H1 (cell line): ENCODE data around the gene RELA. TPM values are rescaled to one million over a fixed set of nuclear protein-coding genes. Genes with fewer than 3 reads are reported as not detected.

Source experiments
- CTCF ChIA-PET: fragments of 300-600 bp; sonication (Branson Sonifier 250); formaldehyde crosslinking; loops from one replicate; lab custom pipeline; 2021; ENCODE audit not compliant: partially characterized antibody; lab: Charles Lee
- POLR2A ChIA-PET: fragments of 300-600 bp; sonication (Branson Sonifier 250); formaldehyde crosslinking; loops from one replicate; lab custom pipeline; 2021; ENCODE audit warnings: inconsistent platforms; ENCODE audit not compliant: partially characterized antibody; lab: Charles Lee
- DNase-seq, 2 experiments: peaks; one replicate each; pipeline versions ENCODE4 v3.0.0 to v3.0.0-alpha.2; 2010 to 2022; ENCODE audit warnings: low spot score in 2 of 2, low read depth in 1 of 2, mixed read lengths in 1 of 2
- FAIRE-seq: peaks from 2 replicates; lab custom pipeline; 2011; peaks lifted over from hg19 to GRCh38; lab: Jason Lieb, UNC
- H2AFZ ChIP-seq: 2 replicates; pipeline ENCODE4 v1.8.1; 2012; ENCODE audit warnings: low read length, inconsistent platforms
- H2AK5ac ChIP-seq: 2 replicates; pipeline ENCODE4 v1.6.1; 2013; ENCODE audit warnings: low read depth, low read length
- H2BK120ac ChIP-seq: replicated peaks from 2 replicates; pipeline ENCODE3; 2013; ENCODE audit warnings: low read depth, low read length, inconsistent platforms
- H2BK12ac ChIP-seq: 2 replicates; pipeline ENCODE4 v1.6.1; 2013; ENCODE audit warnings: low read depth, low read length
- H2BK15ac ChIP-seq: 2 replicates; pipeline ENCODE4 v1.6.1; 2013; ENCODE audit warnings: low read length
- H2BK20ac ChIP-seq: 2 replicates; pipeline ENCODE4 v1.6.1; 2013; ENCODE audit warnings: low read length
- H2BK5ac ChIP-seq: 2 replicates; pipeline ENCODE4 v1.6.1; 2013; ENCODE audit warnings: low read depth, low read length
- H3K14ac ChIP-seq: 2 replicates; pipeline ENCODE4 v1.6.1; 2013; ENCODE audit warnings: inconsistent platforms; ENCODE audit not compliant: insufficient read length
- H3K18ac ChIP-seq: 2 replicates; pipeline ENCODE4 v1.6.1; 2013; ENCODE audit warnings: low read length; ENCODE audit errors: extremely low read depth
- H3K23ac ChIP-seq: 2 replicates; pipeline ENCODE4 v1.6.1; 2013; ENCODE audit warnings: inconsistent platforms; ENCODE audit not compliant: insufficient read length
- H3K23me2 ChIP-seq: 2 replicates; pipeline ENCODE4 v1.6.1; 2013; ENCODE audit warnings: low read depth, low read length
- H3K27ac ChIP-seq: 2 replicates; pipeline ENCODE4 v1.6.1; 2011; ENCODE audit warnings: low read depth, low read length, inconsistent platforms
- H3K27me3 ChIP-seq, 4 experiments: replicated peaks in 1 of 4; 1 replicate in 1 of 4; 2 replicates in 3 of 4; pipeline versions ENCODE4 v1.6.1 to v1.8.1; 2011 to 2013; ENCODE audit warnings: low read length in 3 of 4, mild to moderate bottlenecking in 3 of 4, inconsistent platforms in 2 of 4, mixed read lengths in 2 of 4, moderate library complexity in 1 of 4; ENCODE audit not compliant: control insufficient read depth in 3 of 4, insufficient read depth in 3 of 4; ENCODE audit errors: extremely low read depth in 1 of 4
- H3K36me3 ChIP-seq, 4 experiments: 2 replicates each; pipeline versions ENCODE4 v1.6.1 to v1.8.1; 2011 to 2013; ENCODE audit warnings: mild to moderate bottlenecking in 4 of 4, low read length in 3 of 4, moderate library complexity in 2 of 4, control low read depth in 1 of 4, inconsistent platforms in 1 of 4; ENCODE audit not compliant: insufficient read depth in 4 of 4, control insufficient read depth in 2 of 4
- H3K4ac ChIP-seq: replicated peaks from 2 replicates; pipeline ENCODE3; 2013; ENCODE audit warnings: low read length, low read depth, mixed read lengths, inconsistent platforms; ENCODE audit not compliant: insufficient read length
- H3K4me1 ChIP-seq, 4 experiments: replicated peaks in 1 of 4; 1 replicate in 1 of 4; 2 replicates in 3 of 4; pipeline versions ENCODE4 v1.6.1 to v1.8.1; 2011 to 2013; ENCODE audit warnings: low read length in 3 of 4, inconsistent platforms in 2 of 4, mixed read lengths in 1 of 4; ENCODE audit not compliant: insufficient read depth in 4 of 4, control insufficient read depth in 3 of 4
- H3K4me2 ChIP-seq, 2 experiments: 2 replicates each; pipeline versions ENCODE4 v1.6.1 to v1.8.1; 2011 to 2013; ENCODE audit warnings: low read depth in 2 of 2, low read length in 2 of 2, control low read depth in 1 of 2, inconsistent platforms in 1 of 2, mild to moderate bottlenecking in 1 of 2; ENCODE audit not compliant: insufficient read depth in 1 of 2
- H3K4me3 ChIP-seq, 4 experiments: fragments of 200-600, 300-600 bp in 1 of 4; sonication (generic), shearing (Covaris generic), sonication (Bioruptor Twin) in 1 of 4; 2 replicates each; pipeline versions ENCODE4 v1.5.1 to v1.8.1; 2011 to 2016; ENCODE audit warnings: low read length in 4 of 4, low read depth in 3 of 4, control low read depth in 2 of 4, inconsistent platforms in 2 of 4, mild to moderate bottlenecking in 2 of 4, mixed read lengths in 1 of 4, moderate library complexity in 1 of 4; ENCODE audit not compliant: insufficient read depth in 2 of 4; ENCODE audit errors: extremely low read depth in 1 of 4
- H3K56ac ChIP-seq: replicated peaks from 2 replicates; pipeline ENCODE3; 2013; ENCODE audit warnings: low read depth, mild to moderate bottlenecking, mixed read lengths, low read length, inconsistent platforms; ENCODE audit not compliant: insufficient read length
- H3K79me1 ChIP-seq: 2 replicates; pipeline ENCODE4 v1.6.1; 2013; ENCODE audit warnings: low read depth, low read length, control low read depth
- H3K79me2 ChIP-seq, 2 experiments: 2 replicates each; pipeline versions ENCODE4 v1.6.1 to v1.8.1; 2012 to 2013; ENCODE audit warnings: low read length in 2 of 2, mild to moderate bottlenecking in 2 of 2, inconsistent platforms in 1 of 2; ENCODE audit not compliant: insufficient read depth in 2 of 2, control insufficient read depth in 1 of 2
- H3K9ac ChIP-seq, 4 experiments: replicated peaks in 1 of 4; 1 replicate in 1 of 4; 2 replicates in 3 of 4; pipeline versions ENCODE4 v1.6.1 to v1.8.1; 2011 to 2013; ENCODE audit warnings: low read depth in 3 of 4, low read length in 3 of 4, control low read depth in 2 of 4, mild to moderate bottlenecking in 2 of 4, moderate library complexity in 2 of 4, inconsistent platforms in 1 of 4; ENCODE audit errors: extremely low read depth in 1 of 4
- H3K9me3 ChIP-seq, 2 experiments: 2 replicates each; pipeline versions ENCODE4 v1.6.1 to v1.8.1; 2012 to 2013; ENCODE audit warnings: mild to moderate bottlenecking in 2 of 2, moderate library complexity in 2 of 2, control low read depth in 1 of 2, inconsistent platforms in 1 of 2, low read depth in 1 of 2, low read length in 1 of 2, mixed read lengths in 1 of 2; ENCODE audit not compliant: insufficient read depth in 2 of 2
- H4K20me1 ChIP-seq, 2 experiments: replicated peaks in 1 of 2; 2 replicates each; pipeline versions ENCODE3 to v1.8.1; 2011 to 2013; ENCODE audit warnings: inconsistent platforms in 2 of 2, low read length in 2 of 2, mild to moderate bottlenecking in 1 of 2; ENCODE audit not compliant: insufficient read depth in 2 of 2, control insufficient read depth in 1 of 2
- H4K5ac ChIP-seq: 2 replicates; pipeline ENCODE4 v1.6.1; 2013; ENCODE audit warnings: low read length, low read depth, mixed read lengths, inconsistent platforms; ENCODE audit not compliant: insufficient read length
- H4K8ac ChIP-seq: 2 replicates; pipeline ENCODE4 v1.8.0; 2013; ENCODE audit warnings: mild to moderate bottlenecking, moderate library complexity, low read length, inconsistent platforms; ENCODE audit not compliant: insufficient read depth; ENCODE audit errors: extremely low read depth
- H4K91ac ChIP-seq: replicated peaks from 2 replicates; pipeline ENCODE3; 2013; ENCODE audit warnings: low read length, mixed read lengths, inconsistent platforms; ENCODE audit not compliant: insufficient read length
- SP1 ChIP-seq: IDR thresholded peaks from 2 replicates; pipeline ENCODE4 v1.6.1; 2011; ENCODE audit warnings: low read depth, low read length
- WGBS, 2 experiments: shearing (Covaris generic) in 1 of 2; methylation state at CpG; one replicate each; pipeline versions ENCODE4 v1.1.6 to v1.1.7; 2013 to 2015; ENCODE audit warnings: low lambda C conversion rate in 2 of 2, mixed read lengths in 2 of 2, inconsistent platforms in 1 of 2, low coverage in 1 of 2, missing lambda C conversion rate in 1 of 2; ENCODE audit not compliant: insufficient replicate concordance in 2 of 2, insufficient coverage in 1 of 2, insufficient read length in 1 of 2; ENCODE audit errors: extremely low coverage in 1 of 2, missing lambda C conversion rate in 1 of 2; 5-methylcytosine and 5-hydroxymethylcytosine counted together
- polyA plus RNA-seq, 7 experiments: library from polyadenylated mRNA; depleted of rRNA in 3 of 7; stranded (reverse) in 5 of 7; unstranded in 2 of 7; fragments of >200 nt in 5 of 7; fragments of 200-250 nt in 2 of 7; gene quantifications; 1 replicate in 5 of 7; 2 replicates in 1 of 7; 4 replicates in 1 of 7; pipeline versions ENCODE4 v1.2.1 to v1.2.3, GENCODE V29; 2011 to 2013; ENCODE audit warnings: missing spikeins in 2 of 7, mixed read lengths in 2 of 7
- total RNA-seq: library from RNA; stranded (reverse); fragmentation: NEBNext Ultra II Directional; extraction: Animal tissue kit (Norgen Biotek cat#: 25700); gene quantifications from 2 replicates; pipeline ENCODE4 v1.2.1, GENCODE V29; 2021

The RELA gene
- total and polyA plus RNA-seq, 2 of the 8 experiments (the other 6 are each of a cell fraction or from before 2014, with no cell fraction given) = 21.9 to 27.5 TPM

DNA sequence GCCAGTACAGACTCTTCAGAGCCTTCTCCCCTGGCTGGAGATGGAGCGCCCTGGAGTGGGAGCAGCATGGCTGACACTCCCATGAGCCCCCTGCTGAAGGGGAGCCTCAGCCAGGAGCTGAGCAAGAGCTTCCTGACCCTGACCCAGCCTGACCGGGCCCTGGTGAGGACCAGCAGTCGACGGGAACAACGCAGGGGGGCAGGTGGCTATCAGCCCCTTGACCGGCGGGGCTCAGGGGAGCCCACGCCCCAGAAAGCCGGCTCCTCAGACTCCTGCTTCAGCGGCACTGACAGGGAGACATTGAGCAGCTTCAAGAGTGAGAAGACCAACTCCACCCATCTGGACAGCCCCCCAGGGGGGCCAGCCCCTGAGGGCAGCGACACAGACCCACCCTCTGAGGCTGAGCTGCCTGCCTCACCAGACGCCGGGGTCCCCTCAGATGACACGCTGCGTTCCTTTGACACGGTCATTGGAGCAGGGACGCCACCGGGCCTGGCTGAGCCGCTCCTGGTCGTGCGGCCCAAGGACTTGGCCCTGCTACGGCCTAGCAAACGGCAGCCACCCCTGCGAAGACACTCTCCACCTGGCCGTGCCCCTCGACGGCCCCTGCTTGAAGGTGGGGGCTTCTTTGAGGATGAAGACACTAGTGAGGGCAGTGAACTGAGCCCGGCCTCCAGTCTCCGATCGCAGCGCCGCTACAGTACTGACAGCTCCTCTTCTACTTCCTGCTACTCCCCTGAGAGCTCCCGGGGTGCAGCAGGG is 44.5 kb downstream of the RELA start:
- no peak overlapping the region for H3K4me3 ChIP-seq
- no peak overlapping the region for H2BK12ac ChIP-seq
- peaks cover 16% of the 10 kb centered on the region for H3K79me1 ChIP-seq
- peaks cover 0 to 11% (median 5%) of the 10 kb centered on the region in 4 experiments; a peak in 5 of 7 replicates for H3K4me1 ChIP-seq
- no peak for TF ChIP-seq SP1
- H3K4me2 ChIP-seq = no peak overlapping the region
- H3K36me3 ChIP-seq = peaks cover 5 to 36% (median 20%) of the 10 kb centered on the region in 4 experiments; a peak in 7 of 8 replicates
- H2BK120ac ChIP-seq = no peak overlapping the region
- H3K56ac ChIP-seq = no peak overlapping the region
- H2AK5ac ChIP-seq = no peak overlapping the region
- peaks cover 15% of the 10 kb centered on the region for H3K23me2 ChIP-seq
- H2AFZ ChIP-seq = no peak overlapping the region
- H3K4ac ChIP-seq = no peak overlapping the region
- H3K9ac ChIP-seq = no peak overlapping the region
- no peak overlapping the region for H2BK5ac ChIP-seq
- H2BK15ac ChIP-seq = no peak overlapping the region
- ChIA-PET POLR2A (interaction anchor here (0.9 to 5.7 kb wide), 8 partner anchors 8 to 27 kb away, joined by 3 to 38 read pairs (median 6); partner anchors contain the start of gene SIPA1), CTCF (interaction anchor here (1.0 to 2.1 kb wide), 5 partner anchors 8 to 368 kb away, joined by 3 to 11 read pairs (median 4); partner anchors contain the start of gene KAT5)
- no peaks in the 10 kb centered on the region for H3K27me3 ChIP-seq
- H4K91ac ChIP-seq = no peak overlapping the region
- H4K8ac ChIP-seq = no peak overlapping the region
- no peak overlapping the region for H3K14ac ChIP-seq
- no peak overlapping the region for H3K27ac ChIP-seq
- H3K79me2 ChIP-seq = peaks cover 6 to 19% of the 10 kb centered on the region in 2 experiments
- H3K9me3 ChIP-seq = no peaks in the 10 kb centered on the region
- WGBS, 2 experiments = 92% methylated on average over 25 of the region's 33 CpGs; no CpG with 5 or more reads in 1 of the 2 experiments
- H2BK20ac ChIP-seq = no peak overlapping the region
- DNase-seq (no peak), FAIRE-seq (no peak)
- no peak overlapping the region for H3K18ac ChIP-seq
- peaks cover 5 to 35% of the 10 kb centered on the region in 2 experiments for H4K20me1 ChIP-seq
- no peak overlapping the region for H3K23ac ChIP-seq
- no peak overlapping the region for H4K5ac ChIP-seq
